Spinal cord (tissue), 10 donors: ENCODE measurements around the gene KIAA0319L. TPM values are rescaled to one million over a fixed set of nuclear protein-coding genes. Genes with fewer than 3 reads are reported as not detected.

Source experiments
- DNase-seq, 6 donors: peaks; one replicate each; pipeline versions ENCODE4 v3.0.0 to v3.0.0-alpha.2; 2013 to 2015; ENCODE audit warnings: low spot score in 6 of 6, low read depth in 4 of 6
- H3K27ac ChIP-seq: one replicate; pipeline ENCODE4 v1.5.1; 2013; ENCODE audit warnings: low read depth, low read length, control low read depth
- H3K27me3 ChIP-seq: one replicate; pipeline ENCODE4 v1.6.1; 2013; ENCODE audit warnings: low read length; ENCODE audit not compliant: control insufficient read depth, insufficient read depth
- H3K36me3 ChIP-seq: one replicate; pipeline ENCODE4 v1.6.1; 2013; ENCODE audit warnings: low read length; ENCODE audit not compliant: control insufficient read depth, insufficient read depth
- H3K4me1 ChIP-seq: one replicate; pipeline ENCODE4 v1.6.1; 2013; ENCODE audit warnings: low read length; ENCODE audit not compliant: control insufficient read depth, insufficient read depth
- H3K4me3 ChIP-seq: one replicate; pipeline ENCODE4 v1.5.1; 2013; ENCODE audit warnings: low read depth, low read length, control low read depth
- H3K9me3 ChIP-seq: one replicate; pipeline ENCODE4 v1.6.1; 2013; ENCODE audit warnings: low read length; ENCODE audit not compliant: control insufficient read depth, insufficient read depth
- WGBS: methylation state at CpG from one replicate; pipeline ENCODE4 v1.1.5; 2013; ENCODE audit warnings: missing lambda C conversion rate; ENCODE audit not compliant: insufficient coverage; 5-methylcytosine and 5-hydroxymethylcytosine counted together
- polyA plus RNA-seq, 2 donors: library from polyadenylated mRNA; unstranded; fragments of 120-200 nt; gene quantifications; one replicate each; pipeline ENCODE4 v1.2.1, GENCODE V29; 2013; ENCODE audit not compliant: insufficient read length in 2 of 2
- total RNA-seq, 2 donors: library from RNA; depleted of rRNA in 1 of 2; stranded (reverse); fragments of 120-200 nt in 1 of 2; fragments of >200 nt in 1 of 2; gene quantifications; one replicate each; pipeline versions ENCODE4 v1.2.3 to v1.2.4, GENCODE V29; 2013 to 2014
- donor health status: healthy.

KIAA0319L gene
- total and polyA plus RNA-seq, 4 donors = 57.0 to 95.1 (median 64.7) TPM

GRCh38 chr1:35461966-35462651, 95.1 kb downstream of the KIAA0319L start:
- 100% methylated on average over 1 of the region's 5 CpGs for WGBS
- H3K27ac ChIP-seq = no peak overlapping the region
- peaks cover 19% of the 10 kb centered on the region for H3K36me3 ChIP-seq

GRCh38 chr1:35460796-35461195, 96.4 kb downstream of the KIAA0319L start:
- Histone ChIP-seq H3K9me3 (no peaks in the 10 kb centered on the region), H3K27me3 (no peaks in the 10 kb centered on the region), H3K4me1 (no peaks in the 10 kb centered on the region), H3K36me3 (peaks cover 17% of the 10 kb centered on the region), H3K27ac (no peak overlapping the region), H3K4me3 (no peak overlapping the region)
- no CpG with 5 or more reads among the region's 2 CpGs for WGBS
- DNase-seq = no peak

More at GRCh38 chr1:35461966-35462651, 95.1 kb downstream of the KIAA0319L start:
- H3K4me3 ChIP-seq = no peak overlapping the region
- no peaks in the 10 kb centered on the region for H3K4me1 ChIP-seq
- no peaks in the 10 kb centered on the region for H3K27me3 ChIP-seq
- H3K9me3 ChIP-seq = no peaks in the 10 kb centered on the region
- DNase-seq = no peak

- peaks cover 11% of the 10 kb centered on the region for H3K4me1 ChIP-seq
- no peaks in the 10 kb centered on the region for H3K9me3 ChIP-seq
- no peak for DNase-seq
- no peaks in the 10 kb centered on the region for H3K27me3 ChIP-seq
- no peak overlapping the region for H3K4me3 ChIP-seq
- peaks cover 6% of the 10 kb centered on the region for H3K36me3 ChIP-seq
- WGBS = 58% methylated on average over 1 of the region's 1 CpG
- H3K27ac ChIP-seq = no peak overlapping the region
These were observed 102.6 kb downstream of the KIAA0319L start for GRCh38 chr1:35454616-35455015.

- no peak overlapping the region for H3K4me3 ChIP-seq
- H3K4me1 ChIP-seq = peaks cover 11% of the 10 kb centered on the region
- H3K9me3 ChIP-seq = no peaks in the 10 kb centered on the region
- no CpG with 5 or more reads among the region's 4 CpGs for WGBS
- no peak overlapping the region for H3K27ac ChIP-seq
- H3K27me3 ChIP-seq = no peaks in the 10 kb centered on the region
- no peak for DNase-seq
- peaks cover 9% of the 10 kb centered on the region for H3K36me3 ChIP-seq
These were observed 103.0 kb downstream of the KIAA0319L start for GRCh38 chr1:35454176-35454575.

GRCh38 chr1:35453031-35453430, 104.2 kb downstream of the KIAA0319L start:
- H3K9me3 ChIP-seq = no peaks in the 10 kb centered on the region
- no peak overlapping the region for H3K4me3 ChIP-seq
- H3K27ac ChIP-seq = no peak overlapping the region
- H3K4me1 ChIP-seq = peaks cover 11% of the 10 kb centered on the region
- H3K36me3 ChIP-seq = peaks cover 13% of the 10 kb centered on the region
- WGBS = 29% methylated on average over 1 of the region's 2 CpGs
- peak in 2 of 6 donors; percentile 37 to 94 for DNase-seq
- no peaks in the 10 kb centered on the region for H3K27me3 ChIP-seq

- Histone ChIP-seq H3K4me3 (no peak overlapping the region), H3K9me3 (no peaks in the 10 kb centered on the region), H3K4me1 (peaks cover 11% of the 10 kb centered on the region), H3K36me3 (peaks cover 19% of the 10 kb centered on the region), H3K27me3 (no peaks in the 10 kb centered on the region), H3K27ac (peak overlapping the region; percentile 22)
- peak in 3 of 6 donors; percentile 37 to 74 (median 67) for DNase-seq
- no CpG with 5 or more reads among the region's 1 CpG for WGBS
These were observed 105.0 kb downstream of the KIAA0319L start for GRCh38 chr1:35452106-35452774.

- Histone ChIP-seq H3K27me3 (no peaks in the 10 kb centered on the region), H3K9me3 (no peaks in the 10 kb centered on the region), H3K4me3 (no peak overlapping the region), H3K4me1 (peaks cover 11% of the 10 kb centered on the region), H3K27ac (no peak overlapping the region), H3K36me3 (peaks cover 24% of the 10 kb centered on the region)
- WGBS = 17% methylated on average over 2 of the region's 3 CpGs
- peak; percentile 57 to 95 (median 77) for DNase-seq
These were observed 106.1 kb downstream of the KIAA0319L start for GRCh38 chr1:35451125-35451528.

GRCh38 chr1:35449334-35450008, 107.7 kb downstream of the KIAA0319L start:
- H3K27me3 ChIP-seq = no peaks in the 10 kb centered on the region
- H3K4me1 ChIP-seq = peaks cover 11% of the 10 kb centered on the region
- DNase-seq = no peak

GRCh38 chr1:35448344-35448801, 108.8 kb downstream of the KIAA0319L start:
- Histone ChIP-seq H3K36me3 (peaks cover 28% of the 10 kb centered on the region), H3K9me3 (no peaks in the 10 kb centered on the region), H3K4me1 (peaks cover 11% of the 10 kb centered on the region), H3K27me3 (no peaks in the 10 kb centered on the region), H3K27ac (no peak overlapping the region), H3K4me3 (no peak overlapping the region)
- 50% methylated on average over 1 of the region's 3 CpGs for WGBS
- peak in 1 of 6 donors; percentile 56 for DNase-seq

More at GRCh38 chr1:35449334-35450008, 107.7 kb downstream of the KIAA0319L start:
- peaks cover 28% of the 10 kb centered on the region for H3K36me3 ChIP-seq
- H3K27ac ChIP-seq = no peak overlapping the region
- no peak overlapping the region for H3K4me3 ChIP-seq
- 70% methylated on average over 5 of the region's 7 CpGs for WGBS
- H3K9me3 ChIP-seq = no peaks in the 10 kb centered on the region
